ENCODE data around the gene NBAS.

Gene NBAS

DNA sequence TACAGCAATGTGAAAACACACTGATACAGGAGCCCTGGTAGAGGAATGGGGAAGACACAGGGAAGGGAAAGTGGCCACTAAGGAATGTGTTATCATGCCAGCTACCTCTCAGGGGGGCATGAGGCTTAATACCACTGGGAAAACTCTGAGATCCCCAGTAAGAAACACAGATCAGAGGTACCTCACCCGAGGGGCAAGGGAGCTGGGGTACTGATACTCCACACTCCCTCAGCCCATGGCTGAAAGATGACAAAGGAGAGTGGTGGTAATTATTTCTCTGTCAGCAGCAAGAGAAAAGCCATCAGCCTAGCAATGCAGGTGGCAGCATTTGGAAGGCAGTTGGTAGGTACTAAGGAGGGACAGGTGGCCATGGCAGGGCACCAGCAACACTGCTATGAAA is 434.8 kb downstream of the NBAS start:
- DNase-seq (ENCODE audit: low read depth): no peak

DNA sequence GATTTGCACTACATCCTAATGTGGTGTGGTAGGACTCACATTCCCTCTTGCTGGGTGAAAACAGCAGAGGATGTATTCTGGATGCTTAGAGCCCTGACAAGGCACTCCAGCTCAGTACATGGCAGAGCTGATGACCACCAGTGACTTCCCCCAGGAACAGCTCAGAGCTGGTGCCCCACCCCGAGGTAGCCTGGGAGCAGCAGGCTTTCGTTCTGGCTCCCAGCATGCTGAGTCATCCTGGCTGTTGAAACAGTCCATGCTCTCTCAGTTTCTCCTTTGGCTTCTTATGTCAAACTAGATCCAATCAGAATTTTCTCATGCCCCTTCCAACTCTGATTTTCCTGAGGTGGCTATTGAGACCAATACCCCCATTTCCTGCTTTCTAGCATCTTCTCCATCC is 438.2 kb downstream of the NBAS start:
- DNase-seq (ENCODE audit: low read depth): no peak

DNA sequence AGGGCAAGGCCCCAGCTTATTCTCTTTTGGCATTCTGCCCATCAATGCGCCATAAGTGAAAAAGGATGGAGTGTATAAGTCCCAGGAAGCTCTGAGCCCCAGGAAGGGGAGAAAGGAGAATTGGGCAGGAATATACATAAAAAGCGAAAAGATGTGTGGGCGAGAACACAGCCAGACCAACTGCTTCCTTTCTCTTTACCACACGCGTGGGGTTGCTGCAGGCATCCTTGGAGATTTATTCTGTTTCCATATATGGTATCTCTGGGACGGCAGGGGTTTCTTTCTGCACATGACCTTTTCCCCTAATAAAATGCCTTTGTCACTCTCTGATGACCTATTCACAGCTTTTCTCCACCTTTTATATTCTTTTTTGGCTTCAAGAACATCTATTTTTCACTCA is 440.5 kb downstream of the NBAS start:
- no peak for DNase-seq (ENCODE audit: low read depth)

DNA sequence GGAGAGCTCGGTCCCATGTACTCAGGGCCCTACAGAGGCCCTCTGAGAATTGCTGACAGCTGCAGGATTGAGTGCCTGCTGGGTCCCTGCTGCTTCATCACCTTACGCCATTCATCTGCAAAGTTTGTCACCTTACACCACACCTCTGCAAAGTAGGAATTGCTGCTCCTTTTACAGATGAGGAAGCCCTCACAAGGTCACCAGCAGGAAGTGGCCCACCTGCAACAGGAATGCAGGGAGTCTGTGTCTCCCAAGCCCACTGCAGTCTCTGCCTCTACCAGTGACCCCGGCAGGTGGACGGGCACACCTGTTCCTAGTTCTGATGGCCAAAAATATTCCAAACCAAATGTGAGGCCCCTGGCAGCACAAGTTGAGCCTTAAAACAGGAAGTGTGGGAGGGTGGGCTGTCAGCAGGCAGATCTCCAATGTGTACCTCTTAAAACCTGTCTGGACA is 441.4 kb downstream of the NBAS start:
- no peak for DNase-seq (ENCODE audit: low read depth)

DNA sequence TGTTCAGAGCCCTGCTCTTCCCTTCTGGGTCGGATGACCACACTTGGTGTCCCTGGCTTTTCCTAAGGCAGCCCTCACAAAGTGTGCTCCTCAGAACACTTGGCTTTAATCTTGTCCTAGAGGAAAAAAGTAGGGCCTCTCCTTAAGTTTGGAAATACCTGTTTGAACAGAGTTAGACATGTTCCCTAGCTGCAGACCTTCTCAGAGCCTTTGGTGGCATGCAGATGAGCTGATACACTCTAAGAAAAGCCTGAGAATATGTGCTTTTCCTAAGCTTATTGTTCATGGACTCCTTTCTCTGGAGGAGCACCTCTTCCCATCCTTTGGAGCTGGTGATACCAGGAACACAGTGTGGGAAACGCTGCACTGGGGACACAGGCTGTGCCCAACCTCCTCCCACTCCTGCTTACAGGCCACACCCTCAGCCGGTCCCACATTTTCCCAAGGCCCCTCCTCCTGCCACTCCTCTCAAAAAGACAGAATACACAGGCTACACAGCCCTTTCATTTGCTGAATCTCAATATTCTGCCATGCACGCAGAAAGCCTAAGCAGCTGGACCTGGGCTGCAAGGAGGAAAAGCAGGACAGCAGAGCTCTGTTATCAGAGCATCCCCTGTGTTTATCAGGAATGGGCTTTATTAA is 443.6 kb downstream of the NBAS start:
- no peak for DNase-seq (ENCODE audit: low read depth)
